AG04450 (cell line): Measurements from ENCODE around the gene NFIB. TPM values are rescaled to one million over a fixed set of nuclear protein-coding genes. Genes with fewer than 3 reads are reported as not detected.

ENCODE experiments used
- CTCF ChIA-PET: fragments of 300-600, 350-600 bp; formaldehyde crosslinking; extraction: SDS; loops from one replicate; lab custom pipeline; 2022; ENCODE audit warnings: antibody characterized with exemption, inconsistent platforms; lab: Charles Lee
- POLR2A ChIA-PET: fragments of 350-600 bp; formaldehyde crosslinking; extraction: SDS; loops from one replicate; lab custom pipeline; 2021; ENCODE audit warnings: antibody characterized with exemption, inconsistent platforms; lab: Yijun Ruan, JAX
- DNase-seq: peaks from one replicate; pipeline ENCODE4 v3.0.0-alpha.2; 2011; ENCODE audit warnings: low read depth, low spot score
- H3K27ac ChIP-seq: one replicate; pipeline ENCODE4 v1.5.1; 2012; ENCODE audit warnings: low read depth, low read length, control low read depth
- H3K27me3 ChIP-seq: one replicate; pipeline ENCODE4 v1.6.0; 2012; ENCODE audit warnings: low read length; ENCODE audit not compliant: control insufficient read depth, insufficient read depth
- H3K4me3 ChIP-seq: 2 replicates; pipeline ENCODE4 v1.5.1; 2011; ENCODE audit warnings: mild to moderate bottlenecking, low read depth, low read length, control low read depth
- H3K9me3 ChIP-seq: 2 replicates; pipeline ENCODE4 v1.5.1; 2012; ENCODE audit warnings: low read length; ENCODE audit not compliant: control insufficient read depth, insufficient read depth
- CTCF ChIP-seq: IDR thresholded peaks from 2 replicates; pipeline ENCODE4 v1.5.1; 2011; ENCODE audit warnings: low read depth, low read length, control low read depth, inconsistent platforms
- polyA plus RNA-seq: library from polyadenylated mRNA; depleted of rRNA; stranded (reverse); fragments of >200 nt; gene quantifications from 2 replicates; pipeline ENCODE4 v1.2.3, GENCODE V29; 2011

NFIB gene
- polyA plus RNA-seq, 1 experiment = 2.2 TPM

- Histone ChIP-seq H3K27ac (no peak overlapping the region), H3K27me3 (no peaks in the 10 kb centered on the region), H3K4me3 (no peak overlapping the region), H3K9me3 (no peaks in the 10 kb centered on the region)
- no peak for TF ChIP-seq CTCF
- CTCF ChIA-PET = no interaction called here
- POLR2A ChIA-PET = no interaction called here
- no peak for DNase-seq
Observed at GRCh38 chr9:14242150-14242805, 71.7 kb downstream of the NFIB start.

- TF ChIP-seq CTCF = no peak
- Histone ChIP-seq H3K9me3 (no peaks in the 10 kb centered on the region), H3K4me3 (no peak overlapping the region), H3K27me3 (no peaks in the 10 kb centered on the region), H3K27ac (no peak overlapping the region)
- ChIA-PET POLR2A (no interaction called here), CTCF (no interaction called here)
- no peak for DNase-seq
Observed at GRCh38 chr9:14240537-14240936, 73.4 kb downstream of the NFIB start.

- H3K27ac ChIP-seq = no peak overlapping the region
- H3K9me3 ChIP-seq = no peaks in the 10 kb centered on the region
- DNase-seq = no peak
- no peaks in the 10 kb centered on the region for H3K27me3 ChIP-seq
- TF ChIP-seq CTCF = no peak
- ChIA-PET POLR2A (no interaction called here), CTCF (no interaction called here)
- no peak overlapping the region for H3K4me3 ChIP-seq
Observed at GRCh38 chr9:14238518-14238917, 75.4 kb downstream of the NFIB start.

- CTCF ChIA-PET = no interaction called here
- H3K4me3 ChIP-seq = no peak overlapping the region
- no peak for DNase-seq
- H3K9me3 ChIP-seq = no peaks in the 10 kb centered on the region
- POLR2A ChIA-PET = no interaction called here
- no peaks in the 10 kb centered on the region for H3K27me3 ChIP-seq
- H3K27ac ChIP-seq = no peak overlapping the region
- no peak for TF ChIP-seq CTCF
Observed at GRCh38 chr9:14238079-14238478, 75.9 kb downstream of the NFIB start.

GRCh38 chr9:14236591-14236990 is 77.3 kb downstream of the NFIB start:
- Histone ChIP-seq H3K9me3 (no peaks in the 10 kb centered on the region), H3K27ac (no peak overlapping the region), H3K27me3 (no peaks in the 10 kb centered on the region), H3K4me3 (no peak overlapping the region)
- ChIA-PET CTCF (no interaction called here), POLR2A (no interaction called here)
- no peak for DNase-seq
- TF ChIP-seq CTCF = no peak
